Nucleus accumbens (tissue), 56 donors: ENCODE measurements around the gene DENND1A.
"Not testable (repeated sequence)": the region's sequence is repeated elsewhere in the genome, so short reads cannot be mapped to it uniquely, and the experiment has no call there.

Experiments
- DNase-seq, 56 donors: peaks; one replicate each; lab custom pipeline; 2025; lab: John Stamatoyannopoulos, UW

Gene DENND1A

GRCh38 chr9:123929870-123930831, at the start of gene DENND1A:
Gene DENND1A (minus strand): TSS chr9:123930126. CDS start chr9:123929905, 221 bp downstream.
- DNase-seq = peak in 55 of 56 donors; percentile 30 to 91 (median 80)

GRCh38 chr9:123978981-123979380, 49.1 kb upstream of the DENND1A start:
- DNase-seq = no peak

DNA sequence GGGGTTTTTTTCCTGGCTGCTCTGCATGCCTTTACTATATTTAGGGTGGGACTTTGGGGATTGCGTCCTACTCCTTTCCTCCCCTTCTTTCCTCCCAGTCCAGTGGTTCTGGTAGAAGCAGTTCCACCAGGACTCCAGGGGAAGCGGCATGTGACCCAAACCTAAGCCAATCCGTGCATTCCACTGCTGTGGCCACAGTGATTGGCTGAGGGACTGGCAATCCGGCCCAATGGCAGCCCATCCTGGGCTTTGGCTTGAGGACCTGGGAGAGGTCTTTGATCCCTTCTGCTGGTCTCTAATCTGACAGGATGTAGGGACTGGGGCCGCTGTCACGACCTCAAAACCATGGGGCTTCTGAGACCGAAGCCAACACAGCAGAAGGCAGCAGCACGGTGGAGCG, 46.7 kb upstream of the DENND1A start:
- not testable (repeated sequence) for DNase-seq

DNA sequence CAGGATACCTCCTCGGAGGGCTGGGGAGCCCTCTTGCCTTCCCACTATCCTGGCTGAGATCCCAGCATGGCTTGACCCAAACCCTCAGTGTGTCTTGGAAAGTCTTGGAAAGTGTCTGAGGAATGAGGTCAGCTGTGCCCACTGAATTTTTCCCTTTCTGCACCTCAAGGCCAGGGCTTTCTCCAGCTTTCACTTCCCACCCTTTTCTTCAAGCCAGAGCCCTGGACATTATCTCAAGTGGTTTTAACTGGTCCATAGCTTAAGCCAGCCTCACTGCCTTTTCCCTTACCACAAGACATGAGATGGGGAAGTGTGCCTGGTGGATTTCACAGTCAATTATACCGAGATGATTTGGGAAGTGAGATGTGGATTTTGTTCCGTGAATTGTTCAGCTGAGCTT, 45.9 kb upstream of the DENND1A start:
- DNase-seq = peak in 1 of 56 donors; percentile 5

- DNase-seq = no peak
Measured at GRCh38 chr9:123974471-123974870, 44.5 kb upstream of the DENND1A start.

- DNase-seq = no peak
Measured at GRCh38 chr9:123973590-123974223, 43.8 kb upstream of the DENND1A start.

GRCh38 chr9:123972618-123973017, 42.7 kb upstream of the DENND1A start:
- DNase-seq = no peak

GRCh38 chr9:123967323-123967722, 37.4 kb upstream of the DENND1A start:
- DNase-seq = no peak

DNA sequence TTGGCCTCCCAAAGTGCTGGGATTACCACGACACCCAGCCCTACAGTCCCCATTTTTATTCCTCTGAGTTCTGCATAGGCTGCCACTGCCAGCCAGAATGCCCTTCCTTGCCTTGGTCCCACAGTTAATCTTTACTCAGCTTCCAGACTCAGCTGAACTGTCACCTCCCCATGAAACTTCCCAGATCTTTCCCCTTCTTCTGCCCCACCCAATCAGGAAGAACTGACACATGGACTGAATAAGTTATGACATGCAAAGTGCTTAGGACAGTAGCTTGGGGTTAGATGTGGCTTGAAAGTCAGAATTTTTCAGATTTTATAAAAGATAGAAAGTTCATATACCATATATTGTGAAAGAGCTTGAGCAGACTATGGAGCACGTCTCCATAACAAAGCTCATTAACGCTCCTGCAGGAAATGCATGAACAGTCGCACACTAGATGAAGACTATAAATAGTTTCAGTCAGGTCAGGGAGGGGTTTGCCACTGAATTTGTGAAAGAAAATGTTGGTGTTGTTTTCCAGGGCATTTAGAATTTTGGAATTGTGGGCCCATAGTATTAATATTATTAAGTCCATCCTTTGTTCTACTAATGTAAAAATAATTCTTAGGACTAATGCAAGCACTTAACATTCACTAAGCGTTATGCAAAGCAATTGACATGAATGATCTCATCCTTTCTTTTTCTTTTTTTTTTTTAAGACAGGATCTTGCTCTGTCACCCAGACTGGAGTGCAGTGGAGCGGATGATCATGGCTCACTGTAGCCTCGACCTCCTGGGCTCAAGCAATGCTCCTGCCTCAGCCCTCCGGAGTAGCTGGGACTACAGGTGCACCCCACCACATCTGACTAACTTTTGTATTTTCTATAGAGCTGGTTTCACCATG, 36.1 kb upstream of the DENND1A start:
- DNase-seq = no peak

GRCh38 chr9:123964761-123965160, 34.8 kb upstream of the DENND1A start:
- DNase-seq = no peak

DNA sequence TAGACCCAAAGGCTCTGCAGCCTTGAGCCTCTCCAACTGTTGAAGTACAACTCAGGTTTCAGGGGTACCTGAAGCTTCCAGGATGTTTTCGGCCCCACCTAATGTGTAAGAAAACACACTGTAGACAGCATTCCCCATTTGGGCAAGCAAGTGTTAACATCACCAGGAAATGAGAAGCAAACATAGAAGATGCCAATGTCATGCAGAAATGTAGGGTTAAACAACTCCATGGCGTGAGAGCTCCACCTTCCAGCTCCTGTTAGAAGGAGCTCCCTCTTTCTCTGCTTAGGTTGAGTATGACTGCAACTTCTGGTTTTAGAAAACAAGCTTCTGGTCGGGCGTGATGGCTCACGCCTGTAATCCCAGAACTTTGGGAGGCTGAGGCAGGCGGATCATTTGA, 31.0 kb upstream of the DENND1A start:
- no peak for DNase-seq

DNA sequence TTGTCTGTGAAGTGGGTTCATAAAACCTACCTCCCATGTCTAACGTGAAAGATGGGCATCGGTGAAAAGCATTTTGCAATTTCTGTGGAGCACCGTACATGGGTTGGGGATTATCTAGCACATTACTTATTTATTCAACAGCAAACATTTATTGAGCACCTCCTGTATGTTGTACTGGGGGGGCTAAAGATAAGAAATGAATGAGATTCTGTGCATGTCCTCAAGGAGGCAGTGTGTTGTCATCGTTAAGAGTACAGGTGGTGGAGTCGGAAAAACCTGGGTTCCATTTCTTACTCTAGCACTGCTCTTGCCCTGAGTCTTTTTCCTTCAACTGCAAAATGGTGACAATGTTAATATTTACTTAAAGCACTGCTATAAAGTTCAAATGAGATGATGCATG, 30.4 kb upstream of the DENND1A start:
- DNase-seq = no peak

- no peak for DNase-seq
Measured at GRCh38 chr9:123959787-123960186, 29.9 kb upstream of the DENND1A start.

DNA sequence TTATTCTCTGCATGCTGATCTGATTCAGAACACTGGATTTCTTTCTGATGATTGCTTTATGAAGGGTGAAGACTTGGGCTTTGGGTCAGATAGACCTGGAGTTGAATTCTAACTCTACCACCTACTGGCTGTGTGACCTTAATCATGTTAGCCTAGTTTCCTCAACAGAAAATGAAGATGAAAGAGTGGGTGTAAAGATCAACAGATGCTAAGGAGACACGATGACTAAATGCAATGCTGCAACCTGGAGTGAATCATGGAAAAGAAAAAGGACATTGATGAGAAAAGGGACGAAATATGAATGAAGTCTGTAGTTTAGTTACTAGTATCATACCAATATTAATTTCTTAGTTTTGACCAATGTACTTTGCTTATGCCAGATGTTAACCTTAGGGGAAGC, 27.8 kb upstream of the DENND1A start:
- DNase-seq = no peak

- DNase-seq = no peak
Measured at GRCh38 chr9:123957168-123957721, 27.3 kb upstream of the DENND1A start.

DNA sequence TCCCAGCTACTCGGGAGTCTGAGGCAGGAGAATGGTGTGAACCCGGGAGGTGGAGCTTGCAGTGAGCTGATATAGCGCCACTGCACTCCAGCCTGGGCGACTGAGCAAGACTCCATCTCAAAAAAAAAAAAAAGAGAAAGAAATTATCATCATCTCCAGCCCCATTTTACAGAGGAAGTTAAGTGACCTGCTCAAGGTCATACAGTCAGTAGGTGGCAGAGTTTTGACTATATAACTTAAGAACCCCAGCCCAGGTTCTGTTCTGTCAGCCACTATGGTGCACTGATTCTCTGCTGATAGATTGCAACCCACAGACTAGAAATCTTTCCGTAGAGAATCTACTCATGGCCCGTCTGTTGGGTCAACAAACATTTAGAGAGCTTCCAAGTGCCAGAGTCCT, 25.7 kb upstream of the DENND1A start:
- no peak for DNase-seq

- no peak for DNase-seq
Measured at GRCh38 chr9:123954518-123955280, 24.8 kb upstream of the DENND1A start.

GRCh38 chr9:123952641-123953495, 22.9 kb upstream of the DENND1A start:
- peak in 5 of 56 donors; percentile 1 to 29 (median 3) for DNase-seq

- no peak for DNase-seq
Measured at GRCh38 chr9:123948286-123948685, 18.4 kb upstream of the DENND1A start.
